ENCODE data around the gene CST6. TPM values are rescaled to one million over a fixed set of nuclear protein-coding genes. Genes with fewer than 3 reads are reported as not detected.

CST6 gene
- total and polyA plus RNA-seq, 2 of the 13 experiments (the other 11 are each of a cell fraction or from before 2014, with no cell fraction given): not detected

- DNase-seq (ENCODE audit: low spot score): no peak
- H3K27ac ChIP-seq (ENCODE audit: extremely low read length, insufficient read depth, low read length): no peak overlapping the region
- no peak overlapping the region for H3K4me2 ChIP-seq (ENCODE audit: low read depth, low read length)
- no peaks in the 10 kb centered on the region for H4K20me1 ChIP-seq (ENCODE audit: insufficient read depth, low read length)
- ATAC-seq: no peak
- H3K79me2 ChIP-seq (ENCODE audit: insufficient read depth, low read length): no peaks in the 10 kb centered on the region
- intact Hi-C loops (cut with micrococcal nuclease; ENCODE audit: unreplicated experiment): no loop called here
- WGBS (ENCODE audit: low lambda C conversion rate): 63% methylated on average over 8 of the region's 8 CpGs
- ChIA-PET POLR2A (no interaction called here), CTCF (ENCODE audit: low intra/inter-chr PET ratio, low total read pairs) (no interaction called here)
- no peak overlapping the region for H2AFZ ChIP-seq (ENCODE audit: low read length)
- no peak overlapping the region for H3K4me3 ChIP-seq (replicated peaks in 1 of 3; ENCODE audit: insufficient read depth in 1 of 3, low read depth in 2 of 3, low read length in 3 of 3)
- no peak for FAIRE-seq
- H3K4me1 ChIP-seq (ENCODE audit: insufficient read depth, low read length): no peaks in the 10 kb centered on the region
- TF ChIP-seq ZNF574 (CRISPR knock-in tag; IDR thresholded peaks at IDR 0.05) (no peak), FOXP1 (IDR thresholded peaks at IDR 0.05) (no peak), FOXP1 (CRISPR knock-in tag; IDR thresholded peaks at IDR 0.05) (0 out of 2 replicates have a peak, but pooled peaks have one; percentile 13), ZBTB40 (IDR thresholded peaks at IDR 0.05) (peak; percentile 94), ZBTB40 (CRISPR knock-in tag; IDR thresholded peaks at IDR 0.05) (peak; percentile 98), ZBTB20 (CRISPR knock-in tag; IDR thresholded peaks at IDR 0.05; ENCODE audit: borderline replicate concordance, low read depth) (no peak), AGO2 (optimal IDR thresholded peaks at IDR 0.05; ENCODE audit: low read depth, low read length) (no peak), TBX3 (IDR thresholded peaks at IDR 0.05; ENCODE audit: borderline replicate concordance) (peak; percentile 35; the same call in 1 of the 2 replicates), SKI (IDR thresholded peaks at IDR 0.05; ENCODE audit: partially characterized antibody) (peak; percentile 43)
- no peaks in the 10 kb centered on the region for H3K9me3 ChIP-seq (ENCODE audit: low read length)
- peaks cover 1 to 7% of the 10 kb centered on the region in 2 experiments; a peak in 2 of 5 replicates for H3K27me3 ChIP-seq (ENCODE audit: control insufficient read depth in 1 of 2, insufficient read depth in 2 of 2, low read length in 2 of 2)
- no peaks in the 10 kb centered on the region for H3K36me3 ChIP-seq (replicated peaks in 1 of 2; ENCODE audit: control insufficient read depth in 1 of 2, insufficient read depth in 2 of 2, low read length in 2 of 2)
- in situ Hi-C loops (cut with HindIII; ENCODE audit: extremely low pct_ligation_motif_present, low pct_unique_long_range_greater_than_20kb): no loop called here
- BruUV-seq (replicated peaks): no TSS peak
- no peak overlapping the region for H3K9ac ChIP-seq (ENCODE audit: insufficient read depth, low read depth, low read length)
These were observed 21.3 kb downstream of the CST6 start for GRCh38 chr11:66032957-66033735.

Measured in HepG2 (cell line).